ENCODE results near the gene BEGAIN. TPM values are rescaled to one million over a fixed set of nuclear protein-coding genes. Genes with fewer than 3 reads are reported as not detected.

Gene BEGAIN
- polyA plus RNA-seq, 1 experiment = 0.16 TPM

GRCh38 chr14:100559455-100559854 is 27.8 kb downstream of the BEGAIN start:
- TF ChIP-seq CTCF (IDR thresholded peaks at IDR 0.05; ENCODE audit: low read depth, low read length) = no peak
- Histone ChIP-seq H3K9me3 (ENCODE audit: control insufficient read depth, insufficient read depth, low read length) (no peaks in the 10 kb centered on the region; the same call in 1 of the 2 replicates), H3K27me3 (ENCODE audit: control insufficient read depth, insufficient read depth, low read length) (peaks cover 44% of the 10 kb centered on the region), H3K27ac (ENCODE audit: low read depth, low read length) (no peak overlapping the region), H3K4me3 (ENCODE audit: low read depth, low read length) (no peak overlapping the region)
- ChIA-PET CTCF (interaction anchor here (0.9 kb wide), 1 partner anchor 174 kb away, joined by 3 read pairs; no protein-coding TSS in a partner anchor), POLR2A (no interaction called here)
- DNase-seq (ENCODE audit: low read depth, low spot score) = no peak

GRCh38 chr14:100558966-100559365 is 28.3 kb downstream of the BEGAIN start:
- POLR2A ChIA-PET = no interaction called here
- Histone ChIP-seq H3K4me3 (ENCODE audit: low read depth, low read length) (no peak overlapping the region), H3K27ac (ENCODE audit: low read depth, low read length) (no peak overlapping the region), H3K9me3 (ENCODE audit: control insufficient read depth, insufficient read depth, low read length) (no peaks in the 10 kb centered on the region; the same call in 1 of the 2 replicates), H3K27me3 (ENCODE audit: control insufficient read depth, insufficient read depth, low read length) (peaks cover 46% of the 10 kb centered on the region)
- no peak for DNase-seq (ENCODE audit: low read depth, low spot score)
- TF ChIP-seq CTCF (IDR thresholded peaks at IDR 0.05; ENCODE audit: low read depth, low read length) = no peak
- CTCF ChIA-PET = interaction anchor here (0.9 kb wide), 1 partner anchor 174 kb away, joined by 3 read pairs; no protein-coding TSS in a partner anchor

GRCh38 chr14:100558226-100558625 is 29.0 kb downstream of the BEGAIN start:
- no peak for TF ChIP-seq CTCF (IDR thresholded peaks at IDR 0.05; ENCODE audit: low read depth, low read length)
- no peak for DNase-seq (ENCODE audit: low read depth, low spot score)
- no peak overlapping the region for H3K27ac ChIP-seq (ENCODE audit: low read depth, low read length)
- no peaks in the 10 kb centered on the region; the same call in 1 of the 2 replicates for H3K9me3 ChIP-seq (ENCODE audit: control insufficient read depth, insufficient read depth, low read length)
- H3K4me3 ChIP-seq (ENCODE audit: low read depth, low read length) = no peak overlapping the region
- ChIA-PET POLR2A (no interaction called here), CTCF (no interaction called here)
- peaks cover 38% of the 10 kb centered on the region for H3K27me3 ChIP-seq (ENCODE audit: control insufficient read depth, insufficient read depth, low read length)

- H3K4me3 ChIP-seq (ENCODE audit: low read depth, low read length) = no peak overlapping the region
- H3K9me3 ChIP-seq (ENCODE audit: control insufficient read depth, insufficient read depth, low read length) = no peaks in the 10 kb centered on the region; the same call in 1 of the 2 replicates
- no peak for TF ChIP-seq CTCF (IDR thresholded peaks at IDR 0.05; ENCODE audit: low read depth, low read length)
- ChIA-PET CTCF (no interaction called here), POLR2A (no interaction called here)
- no peak overlapping the region for H3K27ac ChIP-seq (ENCODE audit: low read depth, low read length)
- peaks cover 33% of the 10 kb centered on the region for H3K27me3 ChIP-seq (ENCODE audit: control insufficient read depth, insufficient read depth, low read length)
- no peak for DNase-seq (ENCODE audit: low read depth, low spot score)
These were observed 29.6 kb downstream of the BEGAIN start for GRCh38 chr14:100557658-100558057.

GRCh38 chr14:100556936-100557505 is 30.2 kb downstream of the BEGAIN start:
- TF ChIP-seq CTCF (IDR thresholded peaks at IDR 0.05; ENCODE audit: low read depth, low read length) = no peak
- POLR2A ChIA-PET = no interaction called here
- H3K9me3 ChIP-seq (ENCODE audit: control insufficient read depth, insufficient read depth, low read length) = no peaks in the 10 kb centered on the region; the same call in 1 of the 2 replicates
- no peak for DNase-seq (ENCODE audit: low read depth, low spot score)
- no peak overlapping the region for H3K4me3 ChIP-seq (ENCODE audit: low read depth, low read length)
- peaks cover 29% of the 10 kb centered on the region for H3K27me3 ChIP-seq (ENCODE audit: control insufficient read depth, insufficient read depth, low read length)
- no peak overlapping the region for H3K27ac ChIP-seq (ENCODE audit: low read depth, low read length)
- CTCF ChIA-PET = no interaction called here
